ENCODE measurements around the gene GAMT. TPM values are rescaled to one million over a fixed set of nuclear protein-coding genes. Genes with fewer than 3 reads are reported as not detected.
A peak's percentile ranks its signal among the peaks of the same experiment; 100 is the strongest.

GAMT gene
- total RNA-seq, 1 experiment from 2014 or later: 37.7 TPM

GRCh38 chr19:1384478-1385110 is 16.7 kb downstream of the GAMT start:
- DNase-seq (ENCODE audit: low read depth): no peak

- DNase-seq (ENCODE audit: low read depth): no peak
Observed at GRCh38 chr19:1384085-1384462, 17.3 kb downstream of the GAMT start.

GRCh38 chr19:1383312-1384084 is 17.8 kb downstream of the GAMT start, which contains the start of gene NDUFS7:
Gene NDUFS7, plus strand, starts transcription at chr19:1383907. Its CDS starts 20 bp downstream, at chr19:1383927.
- peak; percentile 81 for DNase-seq (ENCODE audit: low read depth)

GRCh38 chr19:1383017-1383311 is 18.4 kb downstream of the GAMT start:
- DNase-seq (ENCODE audit: low read depth): no peak

- no peak for DNase-seq (ENCODE audit: low read depth)
Observed at GRCh38 chr19:1382250-1382649, 19.1 kb downstream of the GAMT start.

GRCh38 chr19:1379961-1380489 is 21.3 kb downstream of the GAMT start:
- DNase-seq (ENCODE audit: low read depth): no peak

GRCh38 chr19:1379126-1379905 is 22.0 kb downstream of the GAMT start:
- no peak for DNase-seq (ENCODE audit: low read depth)

- no peak for DNase-seq (ENCODE audit: low read depth)
Observed at GRCh38 chr19:1377965-1378785, 23.2 kb downstream of the GAMT start.

GRCh38 chr19:1377176-1377964 is 24.0 kb downstream of the GAMT start:
- no peak for DNase-seq (ENCODE audit: low read depth)

GRCh38 chr19:1376415-1376805 is 24.9 kb downstream of the GAMT start:
- DNase-seq (ENCODE audit: low read depth): no peak

GRCh38 chr19:1374250-1374577 is 27.1 kb downstream of the GAMT start:
- DNase-seq (ENCODE audit: low read depth): no peak

GRCh38 chr19:1373534-1374249 is 27.6 kb downstream of the GAMT start:
- no peak for DNase-seq (ENCODE audit: low read depth)

GRCh38 chr19:1373042-1373533 is 28.3 kb downstream of the GAMT start:
- no peak for DNase-seq (ENCODE audit: low read depth)

GRCh38 chr19:1370579-1371361 is 30.6 kb downstream of the GAMT start:
- DNase-seq (ENCODE audit: low read depth): no peak

GRCh38 chr19:1369214-1369805 is 32.0 kb downstream of the GAMT start:
- DNase-seq (ENCODE audit: low read depth): no peak

GRCh38 chr19:1366899-1367870 is 34.2 kb downstream of the GAMT start:
- DNase-seq (ENCODE audit: low read depth): no peak

- DNase-seq (ENCODE audit: low read depth): no peak
Observed at GRCh38 chr19:1366296-1366695, 35.0 kb downstream of the GAMT start.

Measured in M059J (cell line).